Vagina (tissue), 2 donors: Measurements from ENCODE around the gene GRAMD2B. TPM values are rescaled to one million over a fixed set of nuclear protein-coding genes. Genes with fewer than 3 reads are reported as not detected.

ENCODE experiments used
- DNase-seq, 2 donors: peaks; one replicate each; pipeline ENCODE4 v3.0.0-alpha.2; 2017; ENCODE audit errors: extremely low spot score in 2 of 2
- H3K27ac ChIP-seq: fragments of 200-600 bp; sonication (generic); one replicate; pipeline ENCODE4 v1.5.1; 2019
- H3K27me3 ChIP-seq: fragments of 200-600 bp; sonication (generic); one replicate; pipeline ENCODE4 v1.5.1; 2019
- H3K36me3 ChIP-seq, 2 donors: fragments of 200-600 bp; sonication (generic); one replicate each; pipeline ENCODE4 v1.5.1; 2017 to 2019
- H3K4me1 ChIP-seq: fragments of 200-600 bp; sonication (generic); one replicate; pipeline ENCODE4 v1.5.1; 2019
- H3K4me3 ChIP-seq, 2 donors: fragments of 200-600 bp; sonication (generic); 1 replicate in 1 of 2; 2 replicates in 1 of 2; pipeline ENCODE4 v1.5.1; 2016 to 2019
- H3K9me3 ChIP-seq: fragments of 200-600 bp; sonication (generic); one replicate; pipeline ENCODE4 v1.5.1; 2019
- CTCF ChIP-seq, 3 experiments: fragments of 450-650 bp in 2 of 3; fragments of 200-600 bp in 1 of 3; sonication (generic) in 1 of 3; IDR thresholded peaks; one replicate each; pipeline ENCODE4 v1.5.1; 2017 to 2019; ENCODE audit warnings: antibody characterized with exemption in 3 of 3, mild to moderate bottlenecking in 2 of 3, moderate library complexity in 2 of 3
- POLR2A ChIP-seq, 2 donors: fragments of 450-650 bp; IDR thresholded peaks; one replicate each; pipeline ENCODE4 v1.6.1; 2017; ENCODE audit warnings: antibody characterized with exemption in 2 of 2, mild to moderate bottlenecking in 2 of 2, moderate library complexity in 2 of 2
- POLR2AphosphoS5 ChIP-seq, 2 donors: sonication (generic); formaldehyde crosslinking; IDR thresholded peaks; one replicate each; pipeline ENCODE4 v1.9.0; 2017; ENCODE audit warnings: antibody characterized with exemption in 2 of 2, mild to moderate bottlenecking in 2 of 2, low read depth in 1 of 2; ENCODE audit not compliant: insufficient read depth in 1 of 2
- intact Hi-C: fragments of 100-400 bp; cut with DNase I; formaldehyde crosslinking; loops from one replicate; pipeline ENCODE4 v1.15.1; 2023
- total RNA-seq: library from RNA; depleted of rRNA; stranded (reverse); fragments of >200 nt; gene quantifications from one replicate; pipeline ENCODE4 v1.2.3, GENCODE V29; 2016

The GRAMD2B gene
- total RNA-seq, 1 donor from 2014 or later, result 76.9 TPM

GRCh38 chr5:126488443-126489065 lies 65.3 kb downstream of the GRAMD2B start:
- Histone ChIP-seq H3K4me3 (no peak overlapping the region), H3K36me3 (peaks cover 0 to 81% of the 10 kb centered on the region in 2 donors), H3K4me1 (peaks cover 10% of the 10 kb centered on the region), H3K9me3 (no peaks in the 10 kb centered on the region), H3K27ac (peak overlapping the region; percentile 64), H3K27me3 (no peaks in the 10 kb centered on the region)
- intact Hi-C loops, result no loop called here
- DNase-seq, result no peak
- TF ChIP-seq POLR2AphosphoS5 (IDR thresholded peaks at IDR 0.05; ENCODE audit: insufficient read depth in 1 of 2, low read depth in 1 of 2) (no peak), CTCF (IDR thresholded peaks at IDR 0.05) (no peak), POLR2A (IDR thresholded peaks at IDR 0.05) (no peak)

- intact Hi-C loops, result no loop called here
- no peaks in the 10 kb centered on the region for H3K27me3 ChIP-seq
- no peaks in the 10 kb centered on the region for H3K4me1 ChIP-seq
- peaks cover 0 to 74% of the 10 kb centered on the region in 2 donors for H3K36me3 ChIP-seq
- H3K4me3 ChIP-seq, result no peak overlapping the region
- peak overlapping the region; percentile 64 for H3K27ac ChIP-seq
- no peak for TF ChIP-seq POLR2A (IDR thresholded peaks at IDR 0.05)
- no peak for TF ChIP-seq POLR2AphosphoS5 (IDR thresholded peaks at IDR 0.05; ENCODE audit: insufficient read depth in 1 of 2, low read depth in 1 of 2)
- no peak for TF ChIP-seq CTCF (IDR thresholded peaks at IDR 0.05)
- DNase-seq, result no peak
- H3K9me3 ChIP-seq, result no peaks in the 10 kb centered on the region
Measured at GRCh38 chr5:126490167-126490940, 67.1 kb downstream of the GRAMD2B start.

- no peak for TF ChIP-seq POLR2A (IDR thresholded peaks at IDR 0.05)
- no peak for TF ChIP-seq CTCF (IDR thresholded peaks at IDR 0.05)
- no peak for TF ChIP-seq POLR2AphosphoS5 (IDR thresholded peaks at IDR 0.05; ENCODE audit: insufficient read depth in 1 of 2, low read depth in 1 of 2)
- no peak overlapping the region for H3K4me3 ChIP-seq
- DNase-seq, result no peak
- no peaks in the 10 kb centered on the region for H3K27me3 ChIP-seq
- peaks cover 0 to 49% of the 10 kb centered on the region in 2 donors for H3K36me3 ChIP-seq
- intact Hi-C loops, result no loop called here
- H3K27ac ChIP-seq, result peak overlapping the region; percentile 39
- no peaks in the 10 kb centered on the region for H3K4me1 ChIP-seq
- H3K9me3 ChIP-seq, result no peaks in the 10 kb centered on the region
Measured at GRCh38 chr5:126492939-126493338, 69.7 kb downstream of the GRAMD2B start.

GRCh38 chr5:126494393-126494792 lies 71.2 kb downstream of the GRAMD2B start:
- DNase-seq, result no peak
- no peak overlapping the region for H3K27ac ChIP-seq
- H3K27me3 ChIP-seq, result no peaks in the 10 kb centered on the region
- TF ChIP-seq CTCF (IDR thresholded peaks at IDR 0.05) (no peak), POLR2AphosphoS5 (IDR thresholded peaks at IDR 0.05; ENCODE audit: insufficient read depth in 1 of 2, low read depth in 1 of 2) (no peak), POLR2A (IDR thresholded peaks at IDR 0.05) (no peak)
- peaks cover 0 to 36% of the 10 kb centered on the region in 2 donors for H3K36me3 ChIP-seq
- no peak overlapping the region for H3K4me3 ChIP-seq
- H3K9me3 ChIP-seq, result no peaks in the 10 kb centered on the region
- intact Hi-C loops, result no loop called here
- no peaks in the 10 kb centered on the region for H3K4me1 ChIP-seq

GRCh38 chr5:126497506-126497905 lies 74.3 kb downstream of the GRAMD2B start:
- H3K4me1 ChIP-seq, result no peaks in the 10 kb centered on the region

More at GRCh38 chr5:126497506-126497905, 74.3 kb downstream of the GRAMD2B start:
- H3K27ac ChIP-seq, result no peak overlapping the region
- peaks cover 0 to 22% of the 10 kb centered on the region in 2 donors for H3K36me3 ChIP-seq
- TF ChIP-seq POLR2AphosphoS5 (IDR thresholded peaks at IDR 0.05; ENCODE audit: insufficient read depth in 1 of 2, low read depth in 1 of 2), result no peak
- TF ChIP-seq POLR2A (IDR thresholded peaks at IDR 0.05), result no peak
- no peak for TF ChIP-seq CTCF (IDR thresholded peaks at IDR 0.05)
- intact Hi-C loops, result no loop called here
- H3K4me3 ChIP-seq, result no peak overlapping the region
- H3K27me3 ChIP-seq, result no peaks in the 10 kb centered on the region
- DNase-seq, result no peak
- H3K9me3 ChIP-seq, result no peaks in the 10 kb centered on the region
